HTR-8/SVneo (cell line): ENCODE results near the gene ACOT8.
"Not testable (repeated sequence)": the region's sequence is repeated elsewhere in the genome, so short reads cannot be mapped to it uniquely, and the experiment has no call there.

Source experiments
- DNase-seq: peaks from one replicate; pipeline ENCODE4 v3.0.0; 2011; ENCODE audit warnings: low spot score, mixed read lengths; ENCODE audit not compliant: insufficient read length
- FAIRE-seq: peaks from 2 replicates; lab custom pipeline; 2011; peaks lifted over from hg19 to GRCh38; lab: Jason Lieb, UNC

Gene ACOT8

GRCh38 chr20:45857114-45857881 lies at the start of gene ACOT8, which contains the start of gene ZSWIM3:
ACOT8 (minus strand) TSS chr20:45857392; CDS start chr20:45857315, 77 bp downstream.
ZSWIM3 (plus strand) TSS chr20:45857614; CDS start chr20:45857826, 212 bp downstream.
- peak; percentile 98 for FAIRE-seq
- DNase-seq: peak; percentile 100

- no peak for DNase-seq
- FAIRE-seq: no peak
These were observed 48.4 kb upstream of the ACOT8 start for GRCh38 chr20:45905505-45906079.

- DNase-seq (no peak), FAIRE-seq (no peak)
These were observed 47.7 kb upstream of the ACOT8 start for GRCh38 chr20:45904583-45905504.

GRCh38 chr20:45902199-45902701 lies 45.1 kb upstream of the ACOT8 start:
- DNase-seq: no peak
- no peak for FAIRE-seq

GRCh38 chr20:45901332-45901731 lies 44.1 kb upstream of the ACOT8 start:
- FAIRE-seq, DNase-seq: not testable (repeated sequence)

GRCh38 chr20:45899046-45899835 lies 42.0 kb upstream of the ACOT8 start:
- no peak for DNase-seq
- peak; percentile 46 for FAIRE-seq

- DNase-seq (no peak), FAIRE-seq (no peak)
These were observed 41.1 kb upstream of the ACOT8 start for GRCh38 chr20:45898285-45898684.

GRCh38 chr20:45897692-45898091 lies 40.5 kb upstream of the ACOT8 start:
- no peak for FAIRE-seq
- no peak for DNase-seq

GRCh38 chr20:45897289-45897688 lies 40.1 kb upstream of the ACOT8 start:
- no peak for FAIRE-seq
- DNase-seq: no peak

- DNase-seq: no peak
- FAIRE-seq: no peak
These were observed 39.5 kb upstream of the ACOT8 start for GRCh38 chr20:45896641-45897161.

- FAIRE-seq: no peak
- no peak for DNase-seq
These were observed 37.6 kb upstream of the ACOT8 start for GRCh38 chr20:45894797-45895196.

GRCh38 chr20:45893831-45894230 lies 36.6 kb upstream of the ACOT8 start:
- no peak for FAIRE-seq

GRCh38 chr20:45892828-45893500 lies 35.8 kb upstream of the ACOT8 start:
- no peak for DNase-seq
- FAIRE-seq: peak; percentile 36

More at GRCh38 chr20:45893831-45894230, 36.6 kb upstream of the ACOT8 start:
- DNase-seq: no peak

- peak; percentile 79 for FAIRE-seq
- DNase-seq: peak; percentile 73
These were observed 35.0 kb upstream of the ACOT8 start for GRCh38 chr20:45892049-45892825.

- FAIRE-seq: peak; percentile 94
- DNase-seq: peak; percentile 100
These were observed 34.1 kb upstream of the ACOT8 start, which contains the start of the genes CTSA and NEURL2 for GRCh38 chr20:45890985-45891983. CTSA (plus strand) TSS chr20:45891335; CDS start chr20:45891569, 234 bp downstream. NEURL2 (minus strand) TSS chr20:45891208; CDS start chr20:45890991, 217 bp downstream.
